ENCODE results near the gene CDKN2B.

CDKN2B gene

DNA sequence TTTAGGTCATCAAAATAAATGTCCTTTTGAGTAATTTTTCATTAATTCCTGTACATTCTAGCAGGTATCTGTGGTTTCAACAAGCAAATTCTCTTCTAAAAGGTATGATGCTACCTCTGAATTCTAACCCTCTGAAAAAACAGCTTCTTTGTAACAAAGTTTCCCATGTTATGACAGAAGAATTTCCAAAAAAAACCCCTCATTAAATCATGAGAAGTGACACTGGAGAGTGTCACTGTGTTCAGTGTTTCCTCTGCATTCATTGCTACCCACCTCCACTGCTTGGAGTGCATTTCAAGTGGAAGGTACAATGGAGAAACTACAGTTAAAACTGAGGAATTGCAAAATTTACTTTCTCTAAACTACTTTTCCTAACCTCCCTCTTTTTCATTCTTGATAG, 25.0 kb downstream of the CDKN2B start:
- no peak overlapping the region for H3K27ac ChIP-seq
- TF ChIP-seq, protein P1, sequence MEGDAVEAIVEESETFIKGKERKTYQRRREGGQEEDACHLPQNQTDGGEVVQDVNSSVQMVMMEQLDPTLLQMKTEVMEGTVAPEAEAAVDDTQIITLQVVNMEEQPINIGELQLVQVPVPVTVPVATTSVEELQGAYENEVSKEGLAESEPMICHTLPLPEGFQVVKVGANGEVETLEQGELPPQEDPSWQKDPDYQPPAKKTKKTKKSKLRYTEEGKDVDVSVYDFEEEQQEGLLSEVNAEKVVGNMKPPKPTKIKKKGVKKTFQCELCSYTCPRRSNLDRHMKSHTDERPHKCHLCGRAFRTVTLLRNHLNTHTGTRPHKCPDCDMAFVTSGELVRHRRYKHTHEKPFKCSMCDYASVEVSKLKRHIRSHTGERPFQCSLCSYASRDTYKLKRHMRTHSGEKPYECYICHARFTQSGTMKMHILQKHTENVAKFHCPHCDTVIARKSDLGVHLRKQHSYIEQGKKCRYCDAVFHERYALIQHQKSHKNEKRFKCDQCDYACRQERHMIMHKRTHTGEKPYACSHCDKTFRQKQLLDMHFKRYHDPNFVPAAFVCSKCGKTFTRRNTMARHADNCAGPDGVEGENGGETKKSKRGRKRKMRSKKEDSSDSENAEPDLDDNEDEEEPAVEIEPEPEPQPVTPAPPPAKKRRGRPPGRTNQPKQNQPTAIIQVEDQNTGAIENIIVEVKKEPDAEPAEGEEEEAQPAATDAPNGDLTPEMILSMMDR (conservative IDR thresholded peaks at IDR 0.05) = no peak
- no peak for TF ChIP-seq ZFX (IDR thresholded peaks at IDR 0.05)

DNA sequence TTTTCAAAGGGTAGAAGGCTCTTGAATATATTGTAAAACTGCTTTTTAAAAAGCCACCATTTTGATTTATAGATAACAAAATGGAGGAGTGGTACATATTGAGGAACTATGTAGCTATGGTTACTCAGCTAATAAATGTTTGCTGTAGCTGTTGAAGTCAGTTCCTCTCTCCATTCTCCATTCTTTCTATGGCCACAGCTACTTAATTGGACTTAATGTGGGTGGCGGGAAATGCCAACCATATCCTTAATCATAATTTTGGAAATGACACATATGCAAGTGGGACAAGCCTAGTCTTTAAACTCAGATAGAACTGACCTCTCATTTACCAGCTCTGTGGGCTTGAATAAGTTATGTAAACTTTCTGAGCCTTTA, 25.6 kb downstream of the CDKN2B start:
- TF ChIP-seq, protein P1 (conservative IDR thresholded peaks at IDR 0.05) = no peak
- no peak for TF ChIP-seq ZFX (IDR thresholded peaks at IDR 0.05)
- H3K27ac ChIP-seq = no peak overlapping the region

DNA sequence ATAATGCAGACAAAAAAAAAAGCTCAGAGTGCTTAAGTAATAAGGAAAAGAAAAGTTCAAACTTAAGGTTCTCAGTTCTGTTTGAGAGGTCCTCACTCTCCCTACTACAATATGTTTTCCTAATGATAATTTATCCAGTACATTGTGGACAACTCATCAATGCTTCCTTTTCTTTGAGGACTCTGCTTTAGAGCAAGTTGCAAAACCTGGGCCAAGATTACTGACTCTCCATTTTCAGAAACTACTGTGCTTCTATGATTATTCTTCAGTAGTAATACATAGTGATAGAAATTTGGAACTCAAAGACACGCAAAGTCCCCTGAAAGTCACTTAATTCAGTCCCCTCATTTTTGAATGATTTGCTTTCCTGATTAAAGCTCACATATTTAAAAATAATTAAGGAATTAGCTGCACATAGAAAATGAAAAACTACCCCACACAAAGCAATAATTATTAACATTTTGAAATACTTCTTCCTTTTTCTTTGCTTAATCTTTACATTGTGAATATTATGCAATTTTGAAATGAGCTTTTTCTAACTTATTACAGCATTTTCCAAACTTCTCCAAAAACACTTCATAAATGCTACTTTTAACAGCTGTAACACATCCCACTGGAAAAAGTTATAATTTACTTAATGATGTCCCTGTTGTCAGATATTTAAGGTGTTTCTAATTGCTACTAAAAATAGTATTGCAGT, 26.1 kb downstream of the CDKN2B start:
- no peak overlapping the region for H3K27ac ChIP-seq
- no peak for TF ChIP-seq ZFX (IDR thresholded peaks at IDR 0.05)
- TF ChIP-seq, protein P1 (conservative IDR thresholded peaks at IDR 0.05) = no peak

DNA sequence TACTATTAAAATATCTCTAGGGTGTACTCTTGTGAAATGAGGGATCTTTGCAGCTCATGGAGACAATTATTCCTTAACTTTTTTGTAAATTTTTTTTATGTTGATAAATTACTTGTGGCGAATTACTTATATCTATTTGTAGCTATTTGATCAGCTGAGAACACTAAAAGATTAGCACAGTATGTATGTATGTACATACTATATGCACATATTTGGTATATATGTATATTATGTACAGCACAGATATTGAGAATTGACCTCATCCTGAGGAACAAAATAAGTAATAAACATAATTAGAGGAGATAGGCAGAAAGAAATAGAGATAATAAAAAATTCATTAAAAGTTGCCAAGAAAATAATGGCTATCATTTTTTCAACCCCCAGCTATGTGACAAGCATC, 26.7 kb downstream of the CDKN2B start:
- TF ChIP-seq ZFX (IDR thresholded peaks at IDR 0.05) = no peak
- TF ChIP-seq, protein P1 (conservative IDR thresholded peaks at IDR 0.05) = no peak
- H3K27ac ChIP-seq = no peak overlapping the region

DNA sequence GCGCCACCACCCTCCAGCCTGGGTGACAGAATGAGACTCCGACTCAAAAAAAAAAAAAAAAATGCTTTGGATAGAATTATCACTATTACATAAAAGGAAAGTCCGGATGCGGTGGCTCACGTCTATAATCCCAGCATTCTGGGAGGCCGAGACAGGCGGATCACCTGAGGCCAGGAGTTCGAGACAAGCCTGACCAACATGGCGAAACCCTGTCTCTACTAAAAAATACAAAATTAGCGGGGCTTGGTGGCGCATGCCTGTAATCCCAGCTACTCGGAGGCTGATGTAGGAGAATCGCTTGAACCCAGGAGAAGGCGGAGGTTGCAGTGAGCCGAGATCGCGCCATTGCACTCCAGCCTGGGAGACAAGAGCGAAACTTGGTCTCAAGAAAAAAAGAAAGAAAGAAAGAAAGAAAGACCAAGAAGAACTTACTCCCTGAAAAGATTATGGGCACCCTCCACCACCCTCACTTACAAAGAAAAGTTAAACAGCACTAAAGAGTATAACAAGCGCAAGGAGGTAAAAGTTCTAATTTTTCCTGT, 32.7 kb downstream of the CDKN2B start:
- TF ChIP-seq, protein P1 (conservative IDR thresholded peaks at IDR 0.05) = no peak
- no peak for TF ChIP-seq ZFX (IDR thresholded peaks at IDR 0.05)
- no peak overlapping the region for H3K27ac ChIP-seq

DNA sequence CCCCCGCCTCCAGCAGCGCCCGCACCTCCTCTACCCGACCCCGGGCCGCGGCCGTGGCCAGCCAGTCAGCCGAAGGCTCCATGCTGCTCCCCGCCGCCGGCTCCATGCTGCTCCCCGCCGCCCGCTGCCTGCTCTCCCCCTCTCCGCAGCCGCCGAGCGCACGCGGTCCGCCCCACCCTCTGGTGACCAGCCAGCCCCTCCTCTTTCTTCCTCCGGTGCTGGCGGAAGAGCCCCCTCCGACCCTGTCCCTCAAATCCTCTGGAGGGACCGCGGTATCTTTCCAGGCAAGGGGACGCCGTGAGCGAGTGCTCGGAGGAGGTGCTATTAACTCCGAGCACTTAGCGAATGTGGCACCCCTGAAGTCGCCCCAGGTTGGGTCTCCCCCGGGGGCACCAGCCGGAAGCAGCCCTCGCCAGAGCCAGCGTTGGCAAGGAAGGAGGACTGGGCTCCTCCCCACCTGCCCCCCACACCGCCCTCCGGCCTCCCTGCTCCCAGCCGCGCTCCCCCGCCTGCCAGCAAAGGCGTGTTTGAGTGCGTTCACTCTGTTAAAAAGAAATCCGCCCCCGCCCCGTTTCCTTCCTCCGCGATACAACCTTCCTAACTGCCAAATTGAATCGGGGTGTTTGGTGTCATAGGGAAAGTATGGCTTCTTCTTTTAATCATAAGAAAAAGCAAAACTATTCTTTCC, 34.2 kb downstream of the CDKN2B start:
- peak overlapping the region; percentile 42 for H3K27ac ChIP-seq
- TF ChIP-seq, protein P1 (conservative IDR thresholded peaks at IDR 0.05) = no peak
- no peak for TF ChIP-seq ZFX (IDR thresholded peaks at IDR 0.05)

DNA sequence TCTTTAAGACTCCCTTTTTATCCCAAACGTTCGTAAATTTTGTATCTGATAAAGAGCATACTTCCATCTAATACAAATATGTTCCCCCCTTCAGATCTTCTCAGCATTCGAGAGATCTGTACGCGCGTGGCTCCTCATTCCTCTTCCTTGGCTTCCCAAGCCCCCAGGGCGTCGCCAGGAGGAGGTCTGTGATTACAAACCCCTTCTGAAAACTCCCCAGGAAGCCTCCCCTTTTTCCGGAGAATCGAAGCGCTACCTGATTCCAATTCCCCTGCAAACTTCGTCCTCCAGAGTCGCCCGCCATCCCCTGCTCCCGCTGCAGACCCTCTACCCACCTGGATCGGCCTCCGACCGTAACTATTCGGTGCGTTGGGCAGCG, 34.8 kb downstream of the CDKN2B start:
- TF ChIP-seq, protein P1 (conservative IDR thresholded peaks at IDR 0.05) = no peak
- no peak for TF ChIP-seq ZFX (IDR thresholded peaks at IDR 0.05)
- peak overlapping the region; percentile 42 for H3K27ac ChIP-seq
